A673 (cell line): Measurements from ENCODE around the gene OR6Y1. TPM values are rescaled to one million over a fixed set of nuclear protein-coding genes. Genes with fewer than 3 reads are reported as not detected.

Source experiments
- BruUV-seq: library from RNA; stranded (reverse); fragments of 400-500 nt; replicated peaks from 2 replicates; lab custom pipeline; 2021; lab: Mats Ljungman, UMichigan
- CTCF ChIA-PET: fragments of 300-600 bp; sonication (Branson Sonifier 250); formaldehyde crosslinking; loops from one replicate; lab custom pipeline; 2022; ENCODE audit warnings: antibody characterized with exemption; lab: Charles Lee
- POLR2A ChIA-PET: fragments of 300-600 bp; sonication (Branson Sonifier 250); formaldehyde crosslinking; loops from one replicate; lab custom pipeline; 2022; ENCODE audit warnings: antibody characterized with exemption; ENCODE audit not compliant: low non-redundant PET; lab: Charles Lee
- DNase-seq: peaks from one replicate; pipeline ENCODE4 v3.0.0-alpha.2; 2015; ENCODE audit warnings: low spot score
- H3K27ac ChIP-seq: fragments of 200-600 bp; sonication (generic); 2 replicates; pipeline ENCODE4 v1.5.1; 2016; ENCODE audit warnings: mixed run types, low read depth, mild to moderate bottlenecking, mixed read lengths, antibody characterized with exemption, low read length; ENCODE audit not compliant: poor library complexity, severe bottlenecking
- H3K27me3 ChIP-seq: fragments of 200-600 bp; sonication (generic); replicated peaks from 2 replicates; pipeline ENCODE4 v1.6.1; 2017; ENCODE audit warnings: mixed run types, low read depth, mild to moderate bottlenecking, mixed read lengths, antibody characterized with exemption, low read length; ENCODE audit not compliant: insufficient read depth, poor library complexity
- H3K36me3 ChIP-seq: fragments of 200-600 bp; sonication (generic); 2 replicates; pipeline ENCODE4 v1.6.1; 2016; ENCODE audit warnings: mixed run types, mild to moderate bottlenecking, mixed read lengths, antibody characterized with exemption, low read length; ENCODE audit not compliant: insufficient read depth, poor library complexity, severe bottlenecking
- H3K4me1 ChIP-seq: fragments of 200-600 bp; sonication (generic); 2 replicates; pipeline ENCODE4 v1.6.1; 2017; ENCODE audit warnings: mixed run types, mild to moderate bottlenecking, mixed read lengths, antibody characterized with exemption, low read length; ENCODE audit not compliant: insufficient read depth, poor library complexity, severe bottlenecking
- H3K4me3 ChIP-seq: fragments of 200-600 bp; sonication (generic); 2 replicates; pipeline ENCODE4 v1.5.1; 2016; ENCODE audit warnings: low read depth, mixed run types, mild to moderate bottlenecking, mixed read lengths, low read length; ENCODE audit not compliant: poor library complexity, severe bottlenecking
- H3K9me3 ChIP-seq: fragments of 200-600 bp; sonication (generic); 2 replicates; pipeline ENCODE4 v1.6.1; 2016; ENCODE audit warnings: mixed run types, low read depth, mild to moderate bottlenecking, mixed read lengths, antibody characterized with exemption, low read length; ENCODE audit not compliant: poor library complexity, severe bottlenecking
- EZH2 ChIP-seq: fragments of 200-600 bp; sonication (generic); IDR thresholded peaks from 2 replicates; pipeline ENCODE4 v1.6.1; 2017; ENCODE audit warnings: borderline replicate concordance, low read depth, mild to moderate bottlenecking, mixed read lengths, antibody characterized with exemption, low read length; ENCODE audit not compliant: poor library complexity, severe bottlenecking
- intact Hi-C: fragments of 100-400 bp; cut with micrococcal nuclease; formaldehyde crosslinking; loops from one replicate; pipeline ENCODE4 v1.10.0; 2022; ENCODE audit not compliant: unreplicated experiment
- total RNA-seq: library from RNA; stranded (reverse); gene quantifications from 2 replicates; pipeline ENCODE4 v1.2.3, GENCODE V29; 2021
- TF ChIP-seq, protein P1 (sequence below): fragments of 300-800, 200-600 bp; sonication (generic); conservative IDR thresholded peaks from 2 replicates; pipeline ENCODE4 v1.5.1; 2017; ENCODE audit warnings: low read depth, mild to moderate bottlenecking, antibody characterized with exemption, low read length, moderate library complexity, mixed read lengths

The OR6Y1 gene
- total RNA-seq, 1 experiment from 2014 or later, result not detected

DNA sequence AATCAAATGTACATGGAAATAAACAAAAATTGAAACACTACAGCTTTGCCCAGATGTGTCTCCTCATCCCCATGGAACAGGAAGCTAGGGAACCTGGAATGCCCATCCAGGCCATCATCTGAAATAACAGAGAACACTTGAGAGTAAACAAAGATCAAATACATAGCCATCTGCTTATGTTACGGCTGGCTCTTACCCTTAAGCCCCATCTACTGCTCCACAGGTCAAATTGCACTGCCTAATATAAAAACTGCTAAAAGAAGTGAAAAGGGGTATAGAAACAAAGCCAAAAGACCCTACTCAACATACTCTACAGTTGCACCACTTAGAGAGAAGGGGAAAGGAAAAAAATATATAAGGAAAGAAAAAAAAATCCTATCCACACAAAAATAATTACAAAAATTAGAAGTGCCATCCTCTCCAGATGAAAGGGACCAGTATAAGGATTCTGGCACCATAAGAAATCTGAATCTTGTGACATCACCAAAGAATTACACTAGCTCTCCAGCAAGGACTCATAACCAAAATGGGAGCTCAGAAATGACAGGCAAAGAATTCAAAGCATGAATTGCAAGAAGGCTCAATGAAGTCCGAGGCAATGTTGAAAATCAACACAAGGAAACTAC lies 26.9 kb downstream of the OR6Y1 start:
- intact Hi-C loops, result no loop called here
- Histone ChIP-seq H3K9me3 (no peaks in the 10 kb centered on the region), H3K27ac (no peak overlapping the region), H3K27me3 (peaks cover 29% of the 10 kb centered on the region), H3K4me1 (no peaks in the 10 kb centered on the region), H3K36me3 (no peaks in the 10 kb centered on the region), H3K4me3 (no peak overlapping the region)
- no TSS peak for BruUV-seq
- no peak for DNase-seq
- ChIA-PET CTCF (no interaction called here), POLR2A (no interaction called here)
- TF ChIP-seq, protein P1, sequence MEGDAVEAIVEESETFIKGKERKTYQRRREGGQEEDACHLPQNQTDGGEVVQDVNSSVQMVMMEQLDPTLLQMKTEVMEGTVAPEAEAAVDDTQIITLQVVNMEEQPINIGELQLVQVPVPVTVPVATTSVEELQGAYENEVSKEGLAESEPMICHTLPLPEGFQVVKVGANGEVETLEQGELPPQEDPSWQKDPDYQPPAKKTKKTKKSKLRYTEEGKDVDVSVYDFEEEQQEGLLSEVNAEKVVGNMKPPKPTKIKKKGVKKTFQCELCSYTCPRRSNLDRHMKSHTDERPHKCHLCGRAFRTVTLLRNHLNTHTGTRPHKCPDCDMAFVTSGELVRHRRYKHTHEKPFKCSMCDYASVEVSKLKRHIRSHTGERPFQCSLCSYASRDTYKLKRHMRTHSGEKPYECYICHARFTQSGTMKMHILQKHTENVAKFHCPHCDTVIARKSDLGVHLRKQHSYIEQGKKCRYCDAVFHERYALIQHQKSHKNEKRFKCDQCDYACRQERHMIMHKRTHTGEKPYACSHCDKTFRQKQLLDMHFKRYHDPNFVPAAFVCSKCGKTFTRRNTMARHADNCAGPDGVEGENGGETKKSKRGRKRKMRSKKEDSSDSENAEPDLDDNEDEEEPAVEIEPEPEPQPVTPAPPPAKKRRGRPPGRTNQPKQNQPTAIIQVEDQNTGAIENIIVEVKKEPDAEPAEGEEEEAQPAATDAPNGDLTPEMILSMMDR, result no peak
- no peak for TF ChIP-seq EZH2

DNA sequence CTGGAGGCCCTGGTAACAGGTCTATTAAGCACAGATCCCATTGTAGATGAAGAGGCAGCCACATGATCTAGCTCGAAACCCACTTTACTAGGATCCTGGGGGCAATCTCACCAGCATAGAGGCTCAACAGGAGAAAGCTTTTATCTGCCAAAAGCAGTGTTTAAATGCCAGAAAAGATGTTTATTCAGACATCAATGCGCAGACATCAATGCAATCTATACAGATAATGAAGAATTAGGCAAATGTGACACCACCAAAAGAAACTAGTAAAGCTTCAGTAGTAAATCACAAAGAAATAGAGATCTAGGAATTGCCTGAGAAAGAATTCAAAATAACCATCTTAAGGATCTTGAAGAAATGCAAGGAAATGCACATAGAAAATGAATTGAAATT lies 32.5 kb downstream of the OR6Y1 start:
- intact Hi-C loops, result no loop called here
- no TSS peak for BruUV-seq
- no peak overlapping the region for H3K27ac ChIP-seq

DNA sequence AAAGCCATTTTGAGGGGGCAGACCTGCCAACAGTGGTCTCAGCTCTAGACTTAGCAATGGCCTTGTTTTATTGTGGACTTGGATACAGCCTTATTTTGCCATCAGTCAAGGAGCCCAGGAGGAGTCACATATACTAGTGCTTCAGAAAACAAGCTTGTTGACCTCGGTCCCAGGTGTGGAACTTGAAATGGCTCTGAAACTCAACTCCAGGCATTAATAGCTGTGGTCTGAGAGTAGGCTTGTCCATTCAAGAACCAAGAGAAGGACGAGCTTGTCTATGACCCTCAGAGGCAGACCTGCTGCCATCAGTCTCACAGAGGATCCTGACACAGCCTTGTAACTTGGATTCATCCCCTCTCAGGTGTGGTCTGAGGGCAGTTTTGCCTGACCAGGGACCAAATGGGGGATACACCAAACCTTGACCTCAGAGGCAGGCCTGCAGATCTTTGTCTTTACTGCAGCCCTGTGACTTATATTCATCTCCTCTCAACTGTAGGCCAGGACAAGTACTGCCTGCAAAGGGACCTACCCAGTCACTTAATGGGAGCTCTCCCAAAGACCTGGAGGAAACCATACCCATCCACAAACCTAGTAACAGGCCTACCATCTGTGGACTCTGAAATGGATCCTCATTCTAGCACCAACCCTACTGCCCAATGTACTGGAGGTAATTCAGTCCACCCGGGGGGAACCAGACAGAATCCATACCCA lies 33.1 kb downstream of the OR6Y1 start:
- ChIA-PET CTCF (no interaction called here), POLR2A (no interaction called here)
- no peak overlapping the region for H3K4me3 ChIP-seq
- no peaks in the 10 kb centered on the region for H3K4me1 ChIP-seq
- no TSS peak for BruUV-seq
- no peak for DNase-seq
- peaks cover 35% of the 10 kb centered on the region for H3K27me3 ChIP-seq
- no peak overlapping the region for H3K27ac ChIP-seq
- H3K36me3 ChIP-seq, result no peaks in the 10 kb centered on the region
- H3K9me3 ChIP-seq, result no peaks in the 10 kb centered on the region
- intact Hi-C loops, result no loop called here
- TF ChIP-seq, protein P1, result no peak
- TF ChIP-seq EZH2, result no peak

More for the DNA sequence above, 32.5 kb downstream of the OR6Y1 start:
- Histone ChIP-seq H3K27me3 (peaks cover 34% of the 10 kb centered on the region), H3K9me3 (no peaks in the 10 kb centered on the region), H3K4me1 (no peaks in the 10 kb centered on the region), H3K4me3 (no peak overlapping the region), H3K36me3 (no peaks in the 10 kb centered on the region)
- ChIA-PET POLR2A (no interaction called here), CTCF (no interaction called here)
- TF ChIP-seq, protein P1, result no peak
- no peak for TF ChIP-seq EZH2
- no peak for DNase-seq
